Measurements from ENCODE around the gene TMEM201. TPM values are rescaled to one million over a fixed set of nuclear protein-coding genes. Genes with fewer than 3 reads are reported as not detected.

TMEM201 gene
- total and polyA plus RNA-seq, 2 of the 8 experiments (the other 6 are each of a cell fraction or from before 2014, with no cell fraction given): 8.2 to 27.1 TPM

DNA sequence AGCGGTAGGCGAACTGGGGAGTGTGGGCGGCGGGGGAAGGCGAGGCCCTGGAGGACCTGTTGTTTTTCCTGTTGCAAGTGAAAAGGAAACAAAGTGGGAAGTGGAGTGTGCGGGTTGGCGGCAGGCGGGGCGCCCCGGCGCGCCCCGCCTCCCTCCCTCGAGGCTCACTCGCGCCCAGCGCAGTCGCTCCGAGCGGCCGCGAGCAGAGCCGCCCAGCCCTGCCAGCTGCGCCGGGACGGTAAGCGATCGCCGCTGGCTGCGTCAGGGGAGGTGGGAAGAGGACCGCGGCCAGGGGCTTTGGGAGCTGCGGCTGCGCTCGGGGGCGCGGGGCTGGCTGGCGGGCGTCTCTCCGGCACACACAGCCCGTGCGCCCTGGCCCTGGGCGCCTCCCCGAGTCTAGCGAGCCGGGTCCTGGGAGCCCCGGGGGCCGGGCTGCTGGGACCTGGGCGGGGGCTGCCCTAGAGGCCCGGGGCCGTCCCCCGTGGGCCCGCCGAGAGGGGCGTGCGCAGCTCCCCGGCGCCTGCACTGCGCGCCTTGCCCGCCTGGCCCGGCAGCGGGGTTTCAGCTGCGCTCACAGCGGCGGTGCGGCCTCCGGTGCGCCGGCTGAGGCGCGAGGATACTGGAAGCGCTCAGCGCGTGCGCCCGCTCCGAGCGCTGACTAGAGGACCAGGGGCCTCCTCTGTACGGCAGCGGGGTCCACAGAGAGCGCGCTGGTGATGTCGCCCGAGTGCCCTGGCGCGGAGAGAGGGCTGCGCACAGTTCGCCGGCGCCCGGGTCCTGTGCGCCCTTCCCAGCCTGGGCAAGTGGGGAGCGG, 63.1 kb downstream of the TMEM201 start, which contains the start of gene PIK3CD (continued):
- TF ChIP-seq CTCF (IDR thresholded peaks at IDR 0.05; ENCODE audit: control extremely low read depth in 1 of 3, insufficient read depth in 1 of 3, low read depth in 1 of 3, low read length in 3 of 3) (no peak), EP300 (IDR thresholded peaks at IDR 0.05; ENCODE audit: borderline replicate concordance in 1 of 2, low read depth in 2 of 2, low read length in 2 of 2) (no peak), SP2 (IDR thresholded peaks at IDR 0.05; ENCODE audit: low read length) (no peak), PHF8 (conservative IDR thresholded peaks at IDR 0.05; ENCODE audit: low read depth, low read length) (peak; percentile 35; the same call in 1 of the 2 replicates)
